ENCODE measurements around the gene ITPKC.
A peak's percentile ranks its signal among the peaks of the same experiment; 100 is the strongest.

Gene ITPKC

GRCh38 chr19:40740747-40741146 lies 23.8 kb downstream of the ITPKC start:
- DNase-seq (ENCODE audit: low read depth in 2 of 2) = no peak

DNA sequence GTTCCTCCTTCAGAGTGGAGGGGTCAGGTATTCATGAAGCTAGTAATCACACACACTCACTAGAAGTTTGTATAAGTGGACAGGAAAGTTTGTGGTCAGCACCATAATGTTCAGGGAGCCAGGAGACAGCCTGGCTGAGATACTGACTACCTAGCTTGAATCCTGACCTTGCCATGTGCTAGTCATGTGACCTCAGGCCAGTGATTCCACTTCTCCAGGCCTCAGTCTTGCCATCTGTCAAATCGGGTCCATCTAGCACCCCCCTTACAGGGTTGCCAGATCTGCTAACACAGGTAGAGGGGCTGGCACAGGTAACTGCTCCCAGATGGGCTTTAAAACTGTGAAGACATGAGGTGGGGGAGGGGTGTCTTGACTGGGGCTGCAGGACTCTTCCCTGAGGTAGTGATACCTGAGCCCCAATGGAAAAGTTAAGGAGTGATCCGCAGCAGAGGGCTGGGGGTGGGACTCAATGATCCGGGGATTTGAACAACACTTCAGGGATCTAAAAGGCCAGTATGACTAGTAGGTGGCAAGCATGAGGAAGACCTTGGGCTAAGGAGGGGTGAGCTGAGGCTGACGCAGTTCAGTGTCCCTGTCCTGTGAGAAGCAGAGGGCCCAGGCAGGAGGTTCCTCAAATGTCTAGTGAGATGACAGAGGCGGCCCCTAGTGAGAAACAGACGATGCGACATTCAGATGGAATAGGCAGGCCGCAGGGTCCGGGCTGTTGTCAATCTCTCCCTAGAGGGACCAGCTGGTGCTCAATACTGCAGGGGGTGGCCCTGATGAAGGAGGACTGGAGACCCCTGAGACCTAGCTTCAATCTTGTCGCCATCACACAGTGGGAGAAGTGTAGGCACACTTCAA lies 24.8 kb downstream of the ITPKC start:
- no peak for DNase-seq (ENCODE audit: low read depth in 2 of 2)

GRCh38 chr19:40742477-40742876 lies 25.6 kb downstream of the ITPKC start:
- DNase-seq (ENCODE audit: low read depth in 2 of 2) = no peak

- DNase-seq (ENCODE audit: low read depth in 2 of 2) = no peak
Measured at GRCh38 chr19:40742886-40743285, 26.0 kb downstream of the ITPKC start.

DNA sequence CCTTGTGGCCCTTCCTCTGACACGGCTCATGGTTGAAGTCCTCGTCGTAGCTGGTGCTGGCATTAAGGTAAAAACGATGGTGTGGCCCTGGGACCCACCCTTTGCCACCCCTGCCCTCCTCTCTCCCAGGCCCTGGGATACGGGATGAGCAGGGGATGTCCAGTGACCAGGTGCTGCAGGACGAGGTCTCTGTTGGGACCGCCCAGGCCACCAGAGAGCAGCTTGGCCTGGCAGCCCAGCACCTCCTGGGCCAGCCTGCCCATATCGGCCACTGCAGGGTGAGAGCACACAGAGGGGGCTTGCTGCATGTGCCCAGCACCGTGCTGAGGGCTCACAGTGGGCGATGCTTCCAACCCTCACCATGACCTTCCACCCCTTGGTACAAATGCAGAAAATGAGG lies 27.0 kb downstream of the ITPKC start:
- DNase-seq (ENCODE audit: low read depth in 2 of 2) = no peak

- DNase-seq (ENCODE audit: low read depth in 2 of 2) = no peak
Measured at GRCh38 chr19:40744554-40745401, 27.9 kb downstream of the ITPKC start.

GRCh38 chr19:40745402-40745780 lies 28.5 kb downstream of the ITPKC start:
- no peak for DNase-seq (ENCODE audit: low read depth in 2 of 2)

DNA sequence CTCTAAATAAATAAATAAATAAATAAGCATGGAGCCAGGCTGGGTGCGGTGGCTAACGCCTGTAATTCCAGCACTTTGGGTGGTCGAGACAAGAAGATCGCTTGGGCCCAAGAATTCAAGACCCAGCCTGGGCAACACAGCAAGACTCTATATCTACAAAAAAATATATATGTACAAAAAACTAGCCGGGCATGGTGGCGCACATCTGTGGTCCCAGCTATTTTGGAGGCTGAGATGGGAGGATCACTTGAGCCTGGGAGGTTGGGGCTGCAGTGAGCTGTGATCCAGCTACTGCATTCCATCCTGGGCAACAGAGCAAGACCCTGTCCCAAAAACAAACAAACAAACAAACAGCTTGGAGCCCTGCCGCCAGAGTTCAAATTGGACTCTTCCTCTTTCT lies 30.6 kb downstream of the ITPKC start:
- no peak for DNase-seq (ENCODE audit: low read depth in 2 of 2)

DNA sequence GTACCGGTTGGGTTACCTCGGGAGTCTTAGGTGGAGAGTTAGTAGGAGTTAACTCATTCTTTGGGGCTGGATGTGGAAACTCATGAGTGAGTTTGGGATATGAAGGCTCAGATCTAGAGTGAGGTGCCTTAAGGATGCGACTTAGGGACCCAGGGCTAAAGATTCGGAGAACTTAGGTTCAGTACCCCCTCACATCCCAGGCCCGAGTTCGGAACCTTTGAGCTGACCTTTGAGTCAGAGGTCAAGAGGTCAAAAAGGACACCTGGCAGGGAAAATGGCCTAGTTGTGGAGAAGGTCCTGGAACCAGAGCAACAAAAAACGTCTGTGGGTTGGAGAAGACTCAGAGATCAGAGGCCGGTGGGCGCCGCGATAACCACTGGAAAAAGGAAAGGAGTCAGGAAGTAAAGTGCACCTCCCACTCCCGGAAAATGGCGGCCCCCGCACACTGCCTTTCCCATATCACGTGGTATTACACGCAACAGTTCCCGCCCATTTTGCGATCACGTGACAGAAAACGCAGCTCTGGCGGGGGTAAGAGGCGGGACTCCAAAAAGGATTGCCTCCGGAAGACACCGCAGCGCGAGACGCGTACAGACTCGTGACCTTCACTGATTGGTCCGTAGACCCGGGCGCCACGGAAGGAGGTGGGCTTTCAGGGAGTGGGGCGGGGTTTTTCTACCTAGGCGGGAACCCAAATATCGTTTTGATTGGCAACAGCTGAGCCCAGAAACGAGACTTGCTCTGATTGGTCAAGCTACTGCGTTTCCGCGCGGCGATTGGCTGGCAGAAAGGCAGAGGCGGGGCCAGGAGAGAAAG lies 33.4 kb downstream of the ITPKC start, which contains the start of gene ACTMAP:
ACTMAP (minus strand) TSS at position 420 of the 816 bp plus-strand sequence. CDS start 674 bp downstream, outside the sequence.
- peak; percentile 97 to 99 for DNase-seq (ENCODE audit: low read depth in 2 of 2)

GRCh38 chr19:40750874-40751537 lies 34.1 kb downstream of the ITPKC start, which contains the start of gene SNRPA:
Gene SNRPA (plus strand): TSS chr19:40751203. CDS start chr19:40751409, 206 bp downstream.
- DNase-seq (ENCODE audit: low read depth in 2 of 2) = peak; percentile 92 to 94

- no peak for DNase-seq (ENCODE audit: low read depth in 2 of 2)
Measured at GRCh38 chr19:40752257-40752781, 35.4 kb downstream of the ITPKC start.

- DNase-seq (ENCODE audit: low read depth in 2 of 2) = peak in 1 of 2 donors; percentile 45
Measured at GRCh38 chr19:40754611-40755247, 37.8 kb downstream of the ITPKC start.

DNA sequence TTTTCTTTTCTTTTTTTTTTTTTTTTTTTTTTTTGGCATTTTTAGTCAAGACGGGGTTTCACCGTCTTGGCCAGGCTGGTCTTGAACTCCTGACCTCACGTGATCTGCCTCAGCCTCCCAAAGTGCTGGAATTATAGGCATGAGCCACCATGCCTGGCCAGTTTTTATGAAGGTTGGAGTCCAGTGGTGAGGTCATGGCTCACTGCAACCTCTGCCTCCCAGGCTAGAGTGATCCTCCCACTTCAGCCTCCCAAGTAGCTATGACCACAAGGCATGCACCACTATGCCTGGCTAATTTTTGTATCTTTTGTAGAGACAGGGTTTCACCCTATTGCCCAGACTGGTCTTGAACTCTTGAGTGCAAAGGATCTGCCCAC lies 38.3 kb downstream of the ITPKC start:
- no peak for DNase-seq (ENCODE audit: low read depth in 2 of 2)

DNA sequence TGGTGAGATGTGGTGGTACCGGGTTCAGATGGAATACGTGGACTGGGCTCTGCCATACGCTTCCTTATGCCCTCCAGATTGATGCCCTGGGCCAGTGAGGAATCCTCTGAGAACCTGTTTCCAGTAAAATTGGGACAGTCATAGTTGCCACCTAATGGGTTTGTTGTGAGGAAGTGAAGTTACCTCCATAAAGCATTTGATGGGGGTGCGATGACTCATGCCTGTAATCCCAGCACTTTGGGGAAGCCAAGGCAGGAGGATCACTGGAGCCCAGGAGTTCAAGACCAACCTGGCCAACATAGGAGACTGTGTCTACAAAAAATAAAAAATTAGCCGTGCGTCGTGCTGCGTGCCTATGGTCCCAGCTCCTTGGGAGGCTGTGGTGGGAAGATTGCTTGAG lies 38.9 kb downstream of the ITPKC start:
- no peak for DNase-seq (ENCODE audit: low read depth in 2 of 2)

DNA sequence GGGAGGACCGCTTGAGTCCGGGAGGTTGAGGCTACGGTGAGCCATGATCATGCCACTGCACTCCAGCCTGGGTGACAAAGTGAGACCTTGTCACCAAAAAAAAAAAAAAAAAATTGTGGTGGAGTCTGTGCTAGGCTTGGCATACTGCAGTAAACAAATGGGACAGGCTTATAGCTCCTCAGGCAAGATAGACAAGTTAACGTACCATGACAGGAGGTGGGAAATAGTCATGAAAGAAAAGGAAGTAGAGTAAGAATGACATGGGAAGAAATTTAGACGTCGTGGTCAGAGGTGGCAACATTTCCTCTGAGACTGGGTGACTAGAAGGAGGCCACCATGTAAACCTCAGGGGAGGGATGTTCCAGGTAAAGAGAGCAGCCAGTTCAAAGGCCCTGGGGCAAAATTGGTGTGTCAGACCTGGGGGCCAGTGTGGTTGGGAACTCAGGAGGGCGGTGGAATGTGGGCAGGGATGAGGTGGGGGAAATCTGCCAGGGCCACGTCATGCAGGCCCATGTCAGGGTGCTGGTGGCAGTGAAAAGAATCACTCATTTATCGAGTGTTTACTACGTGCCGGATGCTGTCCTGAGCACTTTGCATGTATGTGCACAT lies 39.7 kb downstream of the ITPKC start:
- peak in 1 of 2 donors; percentile 24 for DNase-seq (ENCODE audit: low read depth in 2 of 2)

DNA sequence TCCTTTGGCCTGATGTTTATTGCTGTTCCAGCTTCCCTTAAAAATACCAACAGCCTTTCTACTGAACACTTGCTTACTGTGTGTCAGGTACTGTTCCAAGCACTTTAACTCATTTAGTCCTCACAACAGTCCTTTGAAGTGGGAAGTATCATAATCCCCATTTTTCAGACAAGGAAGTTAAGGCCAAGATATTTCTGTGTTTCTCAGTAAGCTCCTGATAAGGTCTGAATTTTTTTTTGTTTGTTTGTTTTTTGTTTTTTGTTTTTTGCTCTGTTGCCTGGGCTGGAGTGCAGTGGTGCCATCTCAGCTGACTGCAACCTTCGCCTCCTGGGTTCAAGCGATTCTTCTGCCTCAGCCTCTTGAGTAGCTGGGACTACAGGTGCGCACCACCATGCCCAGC lies 41.6 kb downstream of the ITPKC start:
- no peak for DNase-seq (ENCODE audit: low read depth in 2 of 2)

GRCh38 chr19:40759352-40759751 lies 42.4 kb downstream of the ITPKC start:
- DNase-seq (ENCODE audit: low read depth in 2 of 2) = no peak

- DNase-seq (ENCODE audit: low read depth in 2 of 2) = no peak
Measured at GRCh38 chr19:40762754-40763470, 46.0 kb downstream of the ITPKC start.

DNA sequence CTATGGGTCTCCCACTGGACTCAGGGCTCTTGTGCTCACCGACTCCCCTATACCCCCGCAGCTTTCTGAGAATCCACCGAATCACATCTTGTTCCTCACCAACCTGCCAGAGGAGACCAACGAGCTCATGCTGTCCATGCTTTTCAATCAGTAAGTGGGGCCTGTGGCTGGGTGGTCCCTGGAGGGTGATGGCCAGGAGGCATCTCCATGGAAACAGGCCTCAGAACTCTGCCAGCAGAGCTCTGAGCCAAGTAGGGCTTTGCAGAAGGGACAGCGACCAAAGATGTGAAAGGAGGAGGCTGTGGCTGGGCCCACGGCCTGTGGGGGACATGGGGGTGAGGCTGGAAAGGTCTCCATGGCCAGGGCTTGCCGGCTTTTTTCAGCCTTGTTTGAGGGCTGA lies 46.6 kb downstream of the ITPKC start:
- no peak for DNase-seq (ENCODE audit: low read depth in 2 of 2)
